HEK293T (cell line): ENCODE measurements around the gene DARS2.
A peak's percentile ranks its signal among the peaks of the same experiment; 100 is the strongest.
"Not testable (repeated sequence)": the region's sequence is repeated elsewhere in the genome, so short reads cannot be mapped to it uniquely, and the experiment has no call there.

Source experiments
- CTCF ChIA-PET: fragments of 350-600 bp; formaldehyde crosslinking; extraction: SDS; loops from one replicate; lab custom pipeline; 2021; ENCODE audit warnings: antibody characterized with exemption, inconsistent platforms; lab: Yijun Ruan, JAX
- POLR2A ChIA-PET: fragments of 350-600 bp; formaldehyde crosslinking; extraction: SDS; loops from one replicate; lab custom pipeline; 2020; ENCODE audit warnings: antibody characterized with exemption, inconsistent platforms; lab: Yijun Ruan, JAX
- DNase-seq: peaks from one replicate; pipeline ENCODE4 v3.0.0; 2012; ENCODE audit warnings: mixed read lengths; ENCODE audit errors: extremely low spot score
- ARNT ChIP-seq: fragments of 450-650 bp; IDR thresholded peaks from 2 replicates; pipeline ENCODE4 v1.6.1; 2017; ENCODE audit warnings: mild to moderate bottlenecking
- BHLHE40 ChIP-seq: fragments of 450-650 bp; IDR thresholded peaks from 2 replicates; pipeline ENCODE4 v1.6.1; 2016; ENCODE audit warnings: mild to moderate bottlenecking, moderate library complexity, borderline replicate concordance
- CTBP1 ChIP-seq: fragments of 450-650 bp; IDR thresholded peaks from 2 replicates; pipeline ENCODE4 v1.6.1; 2016; ENCODE audit warnings: borderline replicate concordance
- ELF4 ChIP-seq: fragments of 450-650 bp; IDR thresholded peaks from 2 replicates; pipeline ENCODE4 v1.6.1; 2017; ENCODE audit warnings: antibody characterized with exemption
- FOXA1 ChIP-seq: fragments of 450-650 bp; IDR thresholded peaks from 2 replicates; pipeline ENCODE4 v1.6.1; 2016; ENCODE audit warnings: mild to moderate bottlenecking
- FOXK2 ChIP-seq: fragments of 450-650 bp; IDR thresholded peaks from 2 replicates; pipeline ENCODE4 v1.6.1; 2016; ENCODE audit warnings: mild to moderate bottlenecking
- FOXM1 ChIP-seq: fragments of 450-650 bp; IDR thresholded peaks from 2 replicates; pipeline ENCODE4 v1.6.1; 2017; ENCODE audit warnings: mild to moderate bottlenecking, borderline replicate concordance
- HDGF ChIP-seq: fragments of 450-650 bp; IDR thresholded peaks from 2 replicates; pipeline ENCODE4 v1.6.1; 2017; ENCODE audit warnings: antibody characterized with exemption, borderline replicate concordance
- L3MBTL2 ChIP-seq: fragments of 450-650 bp; conservative IDR thresholded peaks from 2 replicates; pipeline ENCODE4 v1.6.1; 2016; ENCODE audit warnings: mild to moderate bottlenecking
- LEF1 ChIP-seq: fragments of 450-650 bp; IDR thresholded peaks from 2 replicates; pipeline ENCODE4 v1.6.1; 2017; ENCODE audit warnings: mild to moderate bottlenecking, borderline replicate concordance
- NFRKB ChIP-seq: fragments of 450-650 bp; IDR thresholded peaks from 2 replicates; pipeline ENCODE4 v1.6.1; 2016; ENCODE audit warnings: mild to moderate bottlenecking, moderate library complexity
- SP1 ChIP-seq: fragments of 450-650 bp; IDR thresholded peaks from 2 replicates; pipeline ENCODE4 v1.6.1; 2017
- SUZ12 ChIP-seq: fragments of 450-650 bp; IDR thresholded peaks from 2 replicates; pipeline ENCODE4 v1.6.1; 2016; ENCODE audit warnings: mild to moderate bottlenecking
- TARDBP ChIP-seq: fragments of 450-650 bp; IDR thresholded peaks from 2 replicates; pipeline ENCODE4 v1.6.1; 2016
- ZNF384 ChIP-seq: fragments of 450-650 bp; IDR thresholded peaks from 2 replicates; pipeline ENCODE4 v1.6.1; 2016
- TF ChIP-seq, protein P1 (sequence below): fragments of 450-650 bp; IDR thresholded peaks from 2 replicates; pipeline ENCODE4 v1.6.1; 2016

The DARS2 gene

DNA sequence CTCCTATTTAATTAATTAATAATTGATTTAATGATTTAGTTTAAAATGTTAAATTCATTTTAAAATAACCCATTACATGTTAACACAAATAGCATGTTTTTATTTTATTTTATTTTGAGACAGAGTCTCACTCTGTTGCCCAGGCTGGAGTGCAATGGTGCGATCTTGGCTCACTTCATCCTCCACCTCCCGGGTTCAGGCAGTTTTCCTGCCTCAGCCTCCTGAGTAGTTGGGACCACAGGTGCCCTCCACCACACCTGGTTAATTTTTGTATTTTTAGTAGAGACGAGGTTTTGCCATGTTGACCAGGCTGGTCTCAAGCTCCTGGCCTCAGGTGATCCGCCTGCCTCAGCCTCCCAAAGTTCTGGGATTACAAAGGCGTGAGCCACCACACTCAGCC, 35.1 kb downstream of the DARS2 start:
- 0 out of 2 replicates have a peak, but pooled peaks have one; percentile 10 for TF ChIP-seq ELF4
- CTCF ChIA-PET = not testable (repeated sequence)
- POLR2A ChIA-PET = interaction anchor here (0.8 kb wide), 1 partner anchor 430 kb away, joined by 3 read pairs; no protein-coding TSS in a partner anchor

DNA sequence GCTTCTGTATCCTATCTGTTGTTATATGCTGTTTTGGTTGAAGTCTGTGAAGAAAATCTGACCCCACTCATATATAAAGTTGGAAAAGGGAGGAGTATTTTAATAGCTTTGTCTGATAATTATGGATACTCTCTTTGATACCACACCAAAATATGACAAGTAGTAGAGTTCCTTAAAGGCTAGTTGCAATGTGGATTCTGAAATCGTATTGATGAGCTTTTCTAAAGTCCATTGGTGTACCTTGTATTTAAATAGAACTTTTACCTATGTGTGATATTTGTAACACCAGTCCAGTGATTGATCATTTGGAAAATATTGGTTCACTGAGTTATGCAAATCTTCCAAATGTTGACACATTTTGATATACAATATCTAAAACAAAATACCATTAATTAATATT, 35.6 kb downstream of the DARS2 start:
- POLR2A ChIA-PET = interaction anchor here (0.8 to 1.7 kb wide), 2 partner anchors 35 to 431 kb away, joined by 3 to 4 read pairs; no protein-coding TSS in a partner anchor
- DNase-seq = no peak
- TF ChIP-seq FOXK2 (no peak), BHLHE40 (no peak), NFRKB (no peak), HDGF (no peak), FOXM1 (no peak), SP1 (no peak), CTBP1 (no peak), ZNF384 (no peak), L3MBTL2 (no peak), ELF4 (no peak), ARNT (no peak), FOXA1 (no peak)
- TF ChIP-seq, protein P1, sequence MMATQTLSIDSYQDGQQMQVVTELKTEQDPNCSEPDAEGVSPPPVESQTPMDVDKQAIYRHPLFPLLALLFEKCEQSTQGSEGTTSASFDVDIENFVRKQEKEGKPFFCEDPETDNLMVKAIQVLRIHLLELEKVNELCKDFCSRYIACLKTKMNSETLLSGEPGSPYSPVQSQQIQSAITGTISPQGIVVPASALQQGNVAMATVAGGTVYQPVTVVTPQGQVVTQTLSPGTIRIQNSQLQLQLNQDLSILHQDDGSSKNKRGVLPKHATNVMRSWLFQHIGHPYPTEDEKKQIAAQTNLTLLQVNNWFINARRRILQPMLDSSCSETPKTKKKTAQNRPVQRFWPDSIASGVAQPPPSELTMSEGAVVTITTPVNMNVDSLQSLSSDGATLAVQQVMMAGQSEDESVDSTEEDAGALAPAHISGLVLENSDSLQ = no peak
- CTCF ChIA-PET = no interaction called here

More for the DNA sequence above, 35.1 kb downstream of the DARS2 start:
- DNase-seq = not testable (repeated sequence)

DNA sequence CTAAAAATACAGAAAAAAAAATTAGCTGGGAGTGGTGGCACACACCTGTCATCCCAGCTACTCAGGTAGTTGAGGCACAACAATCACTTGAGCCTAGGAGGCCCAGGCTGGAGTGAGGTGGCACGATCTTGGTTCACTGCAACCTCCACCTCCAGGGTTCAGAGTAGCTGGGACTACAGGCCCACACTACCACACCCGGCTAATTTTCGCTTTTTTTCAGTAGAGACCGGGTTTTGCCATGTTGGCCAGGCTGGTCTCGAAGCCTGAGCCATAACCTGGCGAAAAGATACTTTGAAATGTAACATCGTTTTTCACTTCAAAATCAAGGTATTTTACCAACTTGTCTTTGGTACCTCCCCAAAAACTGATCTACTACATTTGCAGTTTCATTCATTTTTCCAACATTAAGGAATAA, 37.3 kb downstream of the DARS2 start:
- no peak for TF ChIP-seq SUZ12
- no peak for DNase-seq
- ChIA-PET POLR2A (interaction anchor here (1.3 kb wide), 2 partner anchors 10 to 17 kb away, joined by 3 read pairs; no protein-coding TSS in a partner anchor), CTCF (no interaction called here)

GRCh38 chr1:173862146-173862768, 37.8 kb downstream of the DARS2 start:
- POLR2A ChIA-PET = interaction anchor here (1.0 to 1.3 kb wide), 4 partner anchors 11 to 432 kb away, joined by 3 read pairs; no protein-coding TSS in a partner anchor
- CTCF ChIA-PET, DNase-seq: not testable (repeated sequence)
- TF ChIP-seq ELF4 (peak; percentile 30), TARDBP (peak; percentile 7; the same call in 1 of the 2 replicates)

GRCh38 chr1:173862769-173863223, 38.3 kb downstream of the DARS2 start:
- CTCF ChIA-PET = no interaction called here
- DNase-seq = no peak
- no peak for TF ChIP-seq TARDBP
- no peak for TF ChIP-seq L3MBTL2
- no peak for TF ChIP-seq LEF1
- TF ChIP-seq BHLHE40 = no peak
- TF ChIP-seq NFRKB = no peak
- no peak for TF ChIP-seq SP1
- no peak for TF ChIP-seq ELF4
- no peak for TF ChIP-seq HDGF
- POLR2A ChIA-PET = interaction anchor here (1.0 to 1.6 kb wide), 5 partner anchors 11 to 433 kb away, joined by 3 to 5 read pairs (median 3); partner anchors contain the start of gene DARS2

GRCh38 chr1:173863224-173864161, 39.0 kb downstream of the DARS2 start:
- no peak for DNase-seq
- ChIA-PET POLR2A (interaction anchor here (1.0 to 1.6 kb wide), 5 partner anchors 9 to 434 kb away, joined by 3 to 5 read pairs (median 3); partner anchors contain the start of gene DARS2), CTCF (no interaction called here)
- TF ChIP-seq FOXM1 (no peak), ARNT (no peak), LEF1 (0 out of 2 replicates have a peak, but pooled peaks have one; percentile 16), L3MBTL2 (0 out of 2 replicates have a peak, but pooled peaks have one; percentile 16), SUZ12 (no peak), NFRKB (no peak), BHLHE40 (0 out of 2 replicates have a peak, but pooled peaks have one; percentile 32), ELF4 (peak; percentile 33; the same call in 1 of the 2 replicates)
- TF ChIP-seq, protein P1 = no peak
